Measurements from ENCODE around the gene ADGRG3.

The ADGRG3 gene

DNA sequence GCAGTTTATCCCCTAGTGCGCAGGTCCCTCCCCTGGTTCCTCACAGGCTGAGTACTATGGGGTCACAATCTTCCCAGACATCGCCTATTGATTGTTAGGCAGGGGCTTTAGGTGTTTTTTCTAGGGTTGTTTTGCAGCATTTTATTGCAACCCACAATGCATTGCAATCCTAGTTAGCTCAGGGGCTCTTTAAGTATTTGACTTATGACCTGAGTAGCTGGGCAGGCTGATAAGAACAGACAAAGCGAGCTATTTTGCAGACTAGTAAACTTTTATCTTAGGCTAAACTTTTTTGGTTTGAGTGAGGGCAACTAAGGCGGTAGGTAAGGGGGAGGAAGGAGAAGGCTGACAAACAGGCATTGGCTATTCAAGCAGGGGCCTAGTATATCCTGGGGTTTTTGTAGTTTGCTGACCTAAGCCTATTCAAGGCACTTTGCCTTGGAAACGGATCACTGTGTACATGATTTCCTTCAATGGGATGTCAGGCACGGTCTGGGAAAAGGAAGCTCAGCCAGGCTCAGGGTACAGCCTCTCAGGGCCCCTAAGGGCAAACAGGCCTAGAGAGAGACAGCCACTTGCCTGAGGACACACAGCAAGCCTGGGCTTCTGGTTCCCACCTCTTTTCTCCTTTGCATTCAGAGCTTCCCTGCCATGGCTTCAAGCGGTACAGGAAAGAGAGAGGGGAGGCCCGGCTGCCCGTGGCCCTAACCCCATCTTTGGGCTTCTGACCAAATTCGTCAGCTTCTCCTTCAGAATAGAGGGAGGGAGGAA, 32.9 kb downstream of the ADGRG3 start:
- TF ChIP-seq, protein P1, sequence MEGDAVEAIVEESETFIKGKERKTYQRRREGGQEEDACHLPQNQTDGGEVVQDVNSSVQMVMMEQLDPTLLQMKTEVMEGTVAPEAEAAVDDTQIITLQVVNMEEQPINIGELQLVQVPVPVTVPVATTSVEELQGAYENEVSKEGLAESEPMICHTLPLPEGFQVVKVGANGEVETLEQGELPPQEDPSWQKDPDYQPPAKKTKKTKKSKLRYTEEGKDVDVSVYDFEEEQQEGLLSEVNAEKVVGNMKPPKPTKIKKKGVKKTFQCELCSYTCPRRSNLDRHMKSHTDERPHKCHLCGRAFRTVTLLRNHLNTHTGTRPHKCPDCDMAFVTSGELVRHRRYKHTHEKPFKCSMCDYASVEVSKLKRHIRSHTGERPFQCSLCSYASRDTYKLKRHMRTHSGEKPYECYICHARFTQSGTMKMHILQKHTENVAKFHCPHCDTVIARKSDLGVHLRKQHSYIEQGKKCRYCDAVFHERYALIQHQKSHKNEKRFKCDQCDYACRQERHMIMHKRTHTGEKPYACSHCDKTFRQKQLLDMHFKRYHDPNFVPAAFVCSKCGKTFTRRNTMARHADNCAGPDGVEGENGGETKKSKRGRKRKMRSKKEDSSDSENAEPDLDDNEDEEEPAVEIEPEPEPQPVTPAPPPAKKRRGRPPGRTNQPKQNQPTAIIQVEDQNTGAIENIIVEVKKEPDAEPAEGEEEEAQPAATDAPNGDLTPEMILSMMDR (conservative IDR thresholded peaks at IDR 0.05; ENCODE audit: low read depth, low read length) = no peak
- peak; percentile 9 for DNase-seq (ENCODE audit: low read depth)
- no peak overlapping the region for H3K4me3 ChIP-seq (ENCODE audit: low read depth, low read length)

DNA sequence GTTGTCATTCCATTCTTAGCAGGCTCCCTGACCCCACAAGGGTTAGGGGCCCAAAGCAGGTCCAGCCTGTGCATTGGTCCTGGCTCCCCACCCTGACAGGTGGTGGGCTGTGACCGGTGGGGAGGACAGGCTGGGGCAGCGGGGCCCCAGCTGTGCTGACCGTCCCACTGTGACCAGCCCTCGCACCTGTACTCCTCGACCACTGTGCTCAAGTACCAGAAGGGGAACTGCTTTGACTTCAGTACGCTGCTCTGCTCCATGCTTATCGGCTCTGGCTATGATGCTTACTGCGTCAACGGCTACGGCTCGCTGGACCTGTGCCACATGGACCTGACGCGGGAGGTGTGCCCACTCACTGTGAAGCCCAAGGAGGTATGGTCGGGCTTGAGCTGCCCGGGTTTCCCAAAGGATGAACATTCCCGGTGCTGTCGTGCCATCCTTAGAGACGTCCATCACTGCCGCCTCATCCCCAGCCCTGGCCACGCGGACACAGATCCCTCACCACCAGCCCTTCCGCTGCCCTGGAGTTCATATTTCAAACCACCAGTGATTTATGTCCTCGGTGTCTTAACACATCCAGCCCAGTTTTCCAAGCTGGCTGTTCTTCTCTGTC, 33.8 kb downstream of the ADGRG3 start:
- DNase-seq (ENCODE audit: low read depth) = no peak
- H3K4me3 ChIP-seq (ENCODE audit: low read depth, low read length) = no peak overlapping the region
- TF ChIP-seq, protein P1 (conservative IDR thresholded peaks at IDR 0.05; ENCODE audit: low read depth, low read length) = no peak

DNA sequence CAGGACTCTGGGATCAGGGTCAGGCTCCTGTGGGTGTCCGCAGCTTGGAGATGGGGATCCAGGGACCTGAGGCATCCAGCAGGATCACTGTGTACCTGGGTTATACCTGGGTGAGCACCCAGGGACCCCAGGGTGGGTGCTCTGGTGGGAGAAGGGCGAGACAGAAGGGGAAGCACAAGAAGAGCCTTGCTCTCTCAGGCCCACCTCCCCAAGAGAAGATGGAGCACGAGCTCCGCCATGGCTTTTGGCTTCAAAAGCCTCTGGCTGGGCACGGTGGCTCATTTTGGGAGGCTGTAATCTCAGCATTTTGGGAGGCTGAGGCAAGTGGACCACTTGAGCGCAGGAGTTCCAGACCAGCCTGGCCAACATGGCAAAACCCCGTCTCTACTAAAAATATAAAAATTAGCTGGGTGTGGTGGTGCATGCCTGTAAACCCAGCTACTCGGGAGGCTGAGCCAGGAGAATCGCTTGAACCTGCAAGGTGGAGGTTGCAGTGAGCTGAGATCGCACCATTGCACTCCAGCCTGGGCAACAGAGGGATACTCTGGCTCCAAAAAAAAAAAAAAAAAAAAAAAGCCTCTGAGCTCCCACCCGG, 35.4 kb downstream of the ADGRG3 start:
- DNase-seq (ENCODE audit: low read depth) = no peak
- H3K4me3 ChIP-seq (ENCODE audit: low read depth, low read length) = no peak overlapping the region
- TF ChIP-seq, protein P1 (conservative IDR thresholded peaks at IDR 0.05; ENCODE audit: low read depth, low read length) = no peak

DNA sequence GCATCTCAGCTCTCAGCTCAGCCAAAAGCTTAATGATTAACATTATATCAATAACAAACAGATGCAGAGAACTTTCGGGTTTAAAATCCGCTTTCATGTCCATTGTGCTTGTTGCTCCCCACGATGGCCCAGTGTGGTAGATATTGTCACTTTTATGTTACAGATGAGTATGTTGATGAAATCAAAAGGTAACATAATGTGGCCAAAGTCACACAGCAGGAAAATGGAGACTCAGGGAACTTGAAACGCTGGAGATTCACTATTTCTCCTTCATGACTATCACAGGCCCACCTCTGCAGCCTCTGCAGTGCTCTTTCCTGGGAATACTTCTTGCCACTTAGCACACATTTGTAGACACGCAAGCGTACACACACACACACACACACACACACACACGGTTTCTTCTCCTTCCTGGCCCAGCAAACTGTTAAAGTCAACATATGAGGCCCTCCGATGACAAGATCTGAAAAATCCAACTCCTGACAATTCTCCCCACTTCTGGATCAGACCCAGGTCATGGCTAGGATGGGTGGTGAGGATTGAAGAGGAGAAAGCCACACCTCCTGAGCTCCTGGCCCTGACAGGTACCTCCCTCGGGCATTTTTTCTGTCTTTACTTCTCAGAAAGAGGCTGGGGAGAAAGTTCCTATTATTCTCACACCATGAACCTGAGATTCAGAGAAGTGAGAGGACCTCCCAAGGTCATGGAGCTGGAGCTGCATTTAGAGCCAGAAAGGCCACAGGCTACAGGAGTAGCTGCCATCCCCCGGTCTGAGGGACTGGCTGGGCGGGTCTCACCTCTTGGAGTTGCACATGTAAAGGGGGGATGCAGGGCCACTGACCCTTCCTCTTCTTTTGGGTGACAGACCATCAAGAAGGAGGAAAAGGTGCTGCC, 36.2 kb downstream of the ADGRG3 start:
- TF ChIP-seq, protein P1 (conservative IDR thresholded peaks at IDR 0.05; ENCODE audit: low read depth, low read length) = no peak
- DNase-seq (ENCODE audit: low read depth) = no peak
- H3K4me3 ChIP-seq (ENCODE audit: low read depth, low read length) = no peak overlapping the region

DNA sequence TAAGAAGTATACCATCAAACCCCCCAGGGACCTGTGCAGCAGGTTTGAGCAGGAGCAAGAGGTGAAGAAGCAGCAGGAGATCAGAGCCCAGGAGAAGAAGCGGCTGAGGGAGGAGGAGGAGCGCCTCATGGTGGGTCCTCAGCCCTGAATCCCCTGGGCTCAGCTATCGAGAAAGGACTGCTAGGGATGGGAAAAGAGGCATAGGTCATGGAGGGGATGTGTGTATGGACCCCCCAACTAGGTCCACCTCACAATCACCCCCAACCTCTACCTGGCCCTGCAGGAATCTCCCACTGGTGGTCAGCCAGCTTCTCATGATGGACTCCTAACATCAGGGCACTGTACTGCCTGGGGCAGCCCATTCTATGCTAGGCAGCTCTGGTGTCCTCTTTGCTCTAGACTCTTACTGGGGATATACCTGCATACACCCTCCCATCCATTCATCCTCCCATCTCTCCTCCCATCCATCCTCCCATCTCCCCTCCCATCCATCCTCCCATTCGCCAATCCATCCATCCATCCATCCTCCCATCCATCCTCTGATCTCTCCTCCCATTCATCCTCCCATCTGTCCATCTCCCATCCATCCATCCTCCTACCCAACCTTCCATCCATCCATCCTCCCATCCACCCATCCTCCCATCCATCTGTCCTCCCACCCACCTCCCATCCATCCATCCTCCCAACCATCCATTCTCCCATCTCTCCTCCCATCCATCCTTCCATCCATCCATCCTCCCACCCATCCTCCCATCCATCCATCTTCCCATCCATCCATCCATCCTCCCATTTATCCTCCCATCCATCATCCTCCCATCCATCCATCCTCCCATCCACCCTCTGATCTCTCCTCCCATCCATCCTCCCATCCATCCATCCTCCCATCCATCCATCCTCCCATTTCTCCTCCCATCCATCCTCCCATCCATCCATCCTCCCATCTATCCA, 37.1 kb downstream of the ADGRG3 start:
- no peak for DNase-seq (ENCODE audit: low read depth)
- H3K4me3 ChIP-seq (ENCODE audit: low read depth, low read length) = no peak overlapping the region
- TF ChIP-seq, protein P1 (conservative IDR thresholded peaks at IDR 0.05; ENCODE audit: low read depth, low read length) = no peak

DNA sequence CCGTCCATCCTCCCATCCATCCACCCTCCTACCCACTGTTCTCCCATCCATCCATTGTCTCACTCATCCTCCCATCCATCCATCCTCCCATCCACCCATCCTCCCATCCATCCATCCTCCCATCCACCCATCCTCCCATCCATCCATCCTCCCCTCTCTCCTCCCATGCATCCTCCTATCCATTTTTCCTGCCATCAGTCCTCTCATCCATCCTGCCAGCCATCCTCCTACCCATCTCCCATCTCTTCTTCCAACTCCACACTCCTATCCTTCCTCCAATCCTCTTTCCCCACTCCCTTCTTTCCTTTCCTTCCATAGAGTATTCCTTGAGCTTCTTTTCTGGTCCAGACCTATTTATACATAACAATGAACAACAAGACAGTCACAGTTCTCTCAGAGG, 38.6 kb downstream of the ADGRG3 start:
- no peak for DNase-seq (ENCODE audit: low read depth)
- TF ChIP-seq, protein P1 (conservative IDR thresholded peaks at IDR 0.05; ENCODE audit: low read depth, low read length) = no peak
- H3K4me3 ChIP-seq (ENCODE audit: low read depth, low read length) = no peak overlapping the region
